GOT3 (cell line): Measurements from ENCODE around the gene DAZAP1.
"Not testable (repeated sequence)": the region's sequence is repeated elsewhere in the genome, so short reads cannot be mapped to it uniquely, and the experiment has no call there.

ENCODE experiments used
- DNase-seq: peaks from one replicate; lab custom pipeline; 2025; ENCODE audit warnings: mixed read lengths; lab: John Stamatoyannopoulos, UW

DAZAP1 gene

DNA sequence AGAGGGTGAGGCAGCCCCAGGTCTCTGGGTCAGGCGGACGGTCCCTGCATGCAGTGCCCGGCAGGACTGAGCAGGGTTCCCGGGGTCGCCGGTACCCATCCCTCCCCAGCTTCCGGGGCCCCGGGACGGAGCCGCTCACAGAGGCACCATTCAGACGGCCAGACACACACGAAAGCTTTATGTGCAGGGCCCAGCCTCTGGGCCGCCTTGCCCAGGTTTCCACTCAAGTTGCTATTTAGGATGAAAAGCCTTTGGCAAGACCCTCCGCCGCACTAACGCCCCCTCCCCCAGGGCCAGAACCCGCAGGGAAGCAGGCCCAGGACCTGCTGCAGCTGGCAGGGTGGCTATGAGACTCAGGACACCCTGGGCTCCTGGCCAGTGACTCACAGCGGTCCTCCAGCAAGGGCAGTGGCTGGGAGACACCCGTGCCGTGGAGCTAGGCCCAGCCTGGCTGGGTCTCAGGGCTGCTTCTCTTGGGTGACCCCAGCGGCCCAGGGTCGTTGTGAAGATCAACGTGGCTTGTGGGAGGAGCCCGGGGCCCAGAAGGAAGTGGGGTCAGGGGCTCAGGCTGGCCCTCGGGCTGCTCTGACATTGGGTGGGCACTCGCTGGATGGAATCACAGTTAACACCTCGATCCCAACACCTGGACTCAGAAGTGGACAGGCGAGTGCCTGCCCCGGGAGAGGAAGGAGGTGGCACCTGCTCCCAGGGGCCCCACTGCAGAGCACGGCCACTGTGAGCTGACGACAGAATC, 66.8 kb downstream of the DAZAP1 start:
- DNase-seq = no peak

- no peak for DNase-seq
These were observed 67.5 kb downstream of the DAZAP1 start for GRCh38 chr19:1474765-1475351.

- DNase-seq = no peak
These were observed 68.5 kb downstream of the DAZAP1 start for GRCh38 chr19:1475751-1476437.

GRCh38 chr19:1477056-1477455, 69.7 kb downstream of the DAZAP1 start:
- DNase-seq = not testable (repeated sequence)

- DNase-seq = peak; percentile 54
These were observed 71.7 kb downstream of the DAZAP1 start, which contains the start of gene C19orf25 for GRCh38 chr19:1478934-1479707. C19orf25 (minus strand) TSS chr19:1479215; CDS start chr19:1478903, 312 bp downstream.

DNA sequence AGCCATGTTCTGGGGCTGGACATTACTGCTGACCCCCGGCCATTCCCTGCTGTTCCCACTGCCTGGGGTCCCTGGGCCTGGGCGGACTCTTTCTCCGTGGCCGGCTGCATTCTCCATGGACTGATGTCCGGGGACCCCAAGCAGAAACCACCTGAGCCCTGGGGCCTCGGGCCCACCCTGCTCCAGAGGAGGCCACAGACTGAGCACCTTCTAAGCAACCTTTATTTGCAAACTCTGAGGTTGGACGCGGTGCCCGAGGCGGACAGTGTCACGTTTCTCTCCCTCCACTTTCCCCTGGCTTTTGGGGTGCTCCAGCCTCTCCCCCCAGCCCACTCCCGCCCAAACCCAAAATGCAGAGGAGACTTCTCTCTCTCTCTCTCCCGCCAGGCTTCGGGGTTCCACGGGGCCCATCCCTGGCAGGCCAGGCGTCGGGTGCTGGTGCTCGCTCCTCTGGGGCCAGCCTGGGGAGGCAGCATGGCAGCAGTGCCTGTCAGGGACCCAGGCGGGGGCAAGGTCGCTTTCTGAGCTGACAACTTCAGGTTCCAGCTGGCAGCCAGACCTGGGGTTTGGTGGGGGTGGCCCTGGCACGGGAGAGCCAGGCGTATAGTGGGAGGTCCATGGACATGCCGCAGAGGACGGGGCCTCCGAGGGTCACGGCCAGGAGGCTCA, 74.0 kb downstream of the DAZAP1 start:
- no peak for DNase-seq

GRCh38 chr19:1481893-1482360, 74.5 kb downstream of the DAZAP1 start:
- no peak for DNase-seq

DNA sequence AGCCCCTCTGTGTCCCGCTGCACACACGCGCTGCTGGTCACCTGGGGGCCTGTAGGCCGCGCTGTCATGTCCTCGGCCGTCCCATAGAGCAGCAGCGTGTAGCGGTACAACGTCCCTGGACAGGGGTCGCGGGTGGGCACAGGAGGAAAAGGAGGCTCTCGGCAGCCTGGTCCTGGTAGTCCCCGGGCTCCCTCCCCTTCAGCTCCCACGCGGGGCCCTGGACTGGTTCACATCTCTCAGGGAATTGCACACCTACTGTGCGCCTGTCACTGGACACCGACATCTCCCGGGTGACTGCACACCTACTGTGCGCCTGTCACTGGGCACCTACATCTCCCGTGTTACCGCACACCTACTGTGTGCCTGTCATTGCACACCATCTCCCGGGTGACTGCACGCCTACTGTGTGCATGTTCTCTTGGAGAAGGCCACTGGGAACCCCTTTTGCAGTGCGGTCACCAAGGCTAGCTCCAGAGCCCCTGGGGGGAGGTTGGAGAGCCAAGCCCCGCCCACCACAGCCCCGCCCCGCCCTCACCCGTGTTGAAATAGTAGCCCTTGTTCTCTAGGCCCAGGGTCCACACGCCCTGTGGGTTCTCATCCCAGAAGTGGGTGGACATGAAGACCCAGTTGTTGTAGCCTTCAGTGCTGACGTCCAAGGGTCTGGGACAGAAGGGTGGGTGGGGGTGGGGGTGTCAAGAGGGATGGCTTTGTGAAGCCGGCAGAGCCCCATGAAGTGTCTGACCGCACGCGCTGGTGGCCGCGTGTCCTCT, 75.2 kb downstream of the DAZAP1 start:
- DNase-seq = no peak

DNA sequence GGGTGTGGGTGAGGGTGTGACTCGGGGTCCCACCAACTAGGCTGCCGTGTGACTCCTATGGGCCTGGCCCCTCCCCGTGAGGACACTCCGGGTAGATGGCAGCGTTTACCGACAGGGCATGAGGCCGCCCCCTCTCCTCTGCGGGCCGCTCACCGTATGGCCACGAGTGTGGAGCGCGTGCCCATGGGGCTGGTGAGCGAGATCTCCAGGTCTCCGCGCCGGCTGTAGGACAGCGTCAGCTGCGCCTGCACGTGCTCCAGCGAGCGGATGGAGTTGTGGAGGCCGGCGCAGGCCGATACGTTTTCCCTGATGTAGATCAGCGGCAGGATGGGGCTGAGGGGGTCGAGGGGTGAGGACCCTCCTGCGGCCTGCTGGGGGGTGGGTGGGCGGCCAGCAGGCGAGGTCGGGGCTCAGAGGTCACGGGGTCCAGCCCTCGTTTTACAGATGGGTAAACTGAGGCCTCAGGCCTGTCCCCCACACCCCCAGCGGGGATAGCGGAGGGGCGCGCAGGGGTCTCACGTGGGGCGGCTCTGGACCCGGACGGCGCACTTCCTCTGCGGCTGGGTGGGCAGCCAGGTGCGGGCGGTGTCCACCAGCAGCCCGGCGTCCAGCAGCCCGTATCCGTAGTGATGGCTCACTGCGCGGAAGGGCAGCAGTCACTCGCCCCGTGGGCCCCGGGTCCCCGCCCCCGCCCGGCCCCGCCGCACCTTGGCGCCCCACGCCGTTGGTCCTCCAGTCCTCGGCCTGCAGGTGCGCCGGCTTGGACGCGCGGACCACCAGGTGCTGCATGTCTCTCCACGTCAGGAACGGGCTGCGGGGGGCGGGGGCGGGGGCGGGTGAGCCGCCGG, 76.0 kb downstream of the DAZAP1 start:
- no peak for DNase-seq

DNA sequence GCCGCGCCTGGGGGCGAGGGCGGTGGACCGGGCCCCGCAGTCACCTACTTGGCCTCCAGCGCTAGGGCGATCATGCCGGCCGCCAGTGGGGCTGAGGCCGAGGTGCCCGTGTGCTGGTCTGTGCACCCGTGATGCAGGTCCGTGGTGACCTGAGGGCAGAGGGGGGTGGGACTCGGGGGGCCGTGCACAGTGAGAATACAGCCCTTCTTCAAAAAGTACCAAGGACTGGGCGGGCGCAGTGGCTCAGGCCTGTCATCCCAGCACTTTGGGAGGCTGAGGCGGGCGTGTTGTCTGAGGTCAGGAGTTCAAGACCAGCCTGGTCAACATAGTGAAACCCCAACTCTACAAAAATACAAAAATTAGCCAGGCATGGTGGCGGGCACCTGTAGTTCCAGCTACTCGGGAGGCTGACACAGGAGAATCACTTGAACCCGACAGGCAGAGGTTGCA, 76.6 kb downstream of the DAZAP1 start:
- no peak for DNase-seq
